IPS-NIHi7 (cell line): ENCODE data around the gene TTYH2.

Experiments
- DNase-seq: peaks from one replicate; pipeline ENCODE4 v3.0.0; 2012; ENCODE audit warnings: mixed read lengths; ENCODE audit errors: extremely low spot score

TTYH2 gene

GRCh38 chr17:74214484-74215341 lies 1.3 kb downstream of the TTYH2 start:
- no peak for DNase-seq

- DNase-seq: no peak
Measured at GRCh38 chr17:74215342-74215727, 2.0 kb downstream of the TTYH2 start.

- DNase-seq: no peak
Measured at GRCh38 chr17:74216505-74216904, 3.1 kb downstream of the TTYH2 start.

- no peak for DNase-seq
Measured at GRCh38 chr17:74217037-74217730, 3.8 kb downstream of the TTYH2 start.

GRCh38 chr17:74217888-74218287 lies 4.5 kb downstream of the TTYH2 start:
- DNase-seq: no peak

GRCh38 chr17:74218436-74218835 lies 5.1 kb downstream of the TTYH2 start:
- DNase-seq: no peak

GRCh38 chr17:74219576-74220133 lies 6.3 kb downstream of the TTYH2 start:
- DNase-seq: no peak

- no peak for DNase-seq
Measured at GRCh38 chr17:74220219-74220618, 6.8 kb downstream of the TTYH2 start.

- no peak for DNase-seq
Measured at GRCh38 chr17:74220946-74221818, 7.8 kb downstream of the TTYH2 start.

- no peak for DNase-seq
Measured at GRCh38 chr17:74222399-74222798, 9.0 kb downstream of the TTYH2 start.

- DNase-seq: no peak
Measured at GRCh38 chr17:74223901-74224300, 10.5 kb downstream of the TTYH2 start.

GRCh38 chr17:74224959-74225725 lies 11.8 kb downstream of the TTYH2 start:
- DNase-seq: no peak

- no peak for DNase-seq
Measured at GRCh38 chr17:74226252-74226651, 12.9 kb downstream of the TTYH2 start.

GRCh38 chr17:74227271-74228080 lies 14.1 kb downstream of the TTYH2 start:
- DNase-seq: no peak

GRCh38 chr17:74228306-74228978 lies 15.1 kb downstream of the TTYH2 start:
- no peak for DNase-seq

- DNase-seq: no peak
Measured at GRCh38 chr17:74230896-74231295, 17.5 kb downstream of the TTYH2 start.

GRCh38 chr17:74231928-74232907 lies 18.8 kb downstream of the TTYH2 start:
- DNase-seq: no peak

GRCh38 chr17:74233937-74234336 lies 20.6 kb downstream of the TTYH2 start:
- DNase-seq: no peak
